NT2/D1 (cell line): ENCODE results near the gene DYNC1H1.

ENCODE experiments used
- SUZ12 ChIP-seq: IDR thresholded peaks from 2 replicates; pipeline ENCODE4 v1.6.1; 2011; ENCODE audit not compliant: insufficient read length, insufficient read depth; ENCODE audit errors: extremely low read depth
- YY1 ChIP-seq: IDR thresholded peaks from 2 replicates; pipeline ENCODE4 v1.6.1; 2011; ENCODE audit not compliant: insufficient read length, insufficient read depth
- ZNF274 ChIP-seq: IDR thresholded peaks from 2 replicates; pipeline ENCODE4 v1.6.1; 2011; ENCODE audit warnings: mild to moderate bottlenecking, low read depth, low read length

- TF ChIP-seq ZNF274 (no peak), SUZ12 (no peak), YY1 (no peak)
These were observed 1.7 kb downstream of the DYNC1H1 start for GRCh38 chr14:101965770-101966722.
